Subcutaneous adipose tissue (tissue), 4 donors: Measurements from ENCODE around the gene ZNF581. TPM values are rescaled to one million over a fixed set of nuclear protein-coding genes. Genes with fewer than 3 reads are reported as not detected.

Experiments used
- total RNA-seq, 4 donors: library from RNA; depleted of rRNA; stranded (reverse); fragments of >200 nt; gene quantifications; one replicate each; pipeline ENCODE4 v1.1.0, GENCODE V29; 2016
- TF ChIP-seq, protein P1 (sequence below): fragments of 450-650 bp; IDR thresholded peaks from one replicate; pipeline ENCODE4 v1.5.1; 2016; ENCODE audit warnings: low read depth, mild to moderate bottlenecking, control low read depth, antibody characterized with exemption, moderate library complexity

ZNF581 gene
- total RNA-seq, 4 donors from 2014 or later = 6.4 to 25.5 (median 19.0) TPM

DNA sequence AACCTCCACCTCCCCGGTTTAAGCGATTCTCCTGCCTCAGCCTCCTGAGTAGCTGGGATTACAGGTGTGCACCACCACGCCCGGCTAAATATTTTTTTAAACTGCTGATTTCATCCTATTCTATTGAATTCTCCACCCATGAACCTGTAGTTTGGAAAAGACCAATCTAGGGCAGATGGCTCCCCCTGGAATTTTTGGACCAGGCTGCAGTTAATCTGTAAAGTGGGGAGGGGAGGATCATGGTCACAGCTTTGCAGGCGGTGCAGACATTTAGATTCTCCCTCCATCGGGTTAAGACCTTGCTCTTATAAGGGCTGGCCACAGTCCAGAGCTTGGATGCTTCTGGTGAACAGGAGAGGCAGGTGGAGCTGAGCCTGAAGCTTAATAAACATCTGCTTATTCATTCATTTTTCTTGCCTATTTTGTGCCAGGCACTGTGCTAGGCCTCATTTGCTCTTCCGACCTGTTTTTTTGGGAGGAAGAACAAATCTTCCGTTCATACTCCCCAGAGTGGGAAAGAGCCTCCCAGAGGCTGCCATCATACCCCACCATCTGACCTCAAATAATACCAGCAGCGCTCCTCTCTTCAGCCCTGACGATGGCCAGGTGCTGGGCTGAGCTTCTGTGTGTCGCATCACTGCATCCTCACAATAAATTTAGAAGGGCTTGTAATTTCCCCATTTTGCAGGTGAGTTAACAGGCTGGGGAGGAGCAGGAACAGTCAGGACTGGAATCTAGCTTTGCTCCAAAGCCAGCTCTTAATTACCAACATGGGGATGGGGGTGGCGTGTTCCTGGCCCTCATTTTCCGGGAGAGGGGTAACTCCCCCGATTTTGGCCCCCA lies 3.7 kb downstream of the ZNF581 start:
- TF ChIP-seq, protein P1, sequence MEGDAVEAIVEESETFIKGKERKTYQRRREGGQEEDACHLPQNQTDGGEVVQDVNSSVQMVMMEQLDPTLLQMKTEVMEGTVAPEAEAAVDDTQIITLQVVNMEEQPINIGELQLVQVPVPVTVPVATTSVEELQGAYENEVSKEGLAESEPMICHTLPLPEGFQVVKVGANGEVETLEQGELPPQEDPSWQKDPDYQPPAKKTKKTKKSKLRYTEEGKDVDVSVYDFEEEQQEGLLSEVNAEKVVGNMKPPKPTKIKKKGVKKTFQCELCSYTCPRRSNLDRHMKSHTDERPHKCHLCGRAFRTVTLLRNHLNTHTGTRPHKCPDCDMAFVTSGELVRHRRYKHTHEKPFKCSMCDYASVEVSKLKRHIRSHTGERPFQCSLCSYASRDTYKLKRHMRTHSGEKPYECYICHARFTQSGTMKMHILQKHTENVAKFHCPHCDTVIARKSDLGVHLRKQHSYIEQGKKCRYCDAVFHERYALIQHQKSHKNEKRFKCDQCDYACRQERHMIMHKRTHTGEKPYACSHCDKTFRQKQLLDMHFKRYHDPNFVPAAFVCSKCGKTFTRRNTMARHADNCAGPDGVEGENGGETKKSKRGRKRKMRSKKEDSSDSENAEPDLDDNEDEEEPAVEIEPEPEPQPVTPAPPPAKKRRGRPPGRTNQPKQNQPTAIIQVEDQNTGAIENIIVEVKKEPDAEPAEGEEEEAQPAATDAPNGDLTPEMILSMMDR = no peak

DNA sequence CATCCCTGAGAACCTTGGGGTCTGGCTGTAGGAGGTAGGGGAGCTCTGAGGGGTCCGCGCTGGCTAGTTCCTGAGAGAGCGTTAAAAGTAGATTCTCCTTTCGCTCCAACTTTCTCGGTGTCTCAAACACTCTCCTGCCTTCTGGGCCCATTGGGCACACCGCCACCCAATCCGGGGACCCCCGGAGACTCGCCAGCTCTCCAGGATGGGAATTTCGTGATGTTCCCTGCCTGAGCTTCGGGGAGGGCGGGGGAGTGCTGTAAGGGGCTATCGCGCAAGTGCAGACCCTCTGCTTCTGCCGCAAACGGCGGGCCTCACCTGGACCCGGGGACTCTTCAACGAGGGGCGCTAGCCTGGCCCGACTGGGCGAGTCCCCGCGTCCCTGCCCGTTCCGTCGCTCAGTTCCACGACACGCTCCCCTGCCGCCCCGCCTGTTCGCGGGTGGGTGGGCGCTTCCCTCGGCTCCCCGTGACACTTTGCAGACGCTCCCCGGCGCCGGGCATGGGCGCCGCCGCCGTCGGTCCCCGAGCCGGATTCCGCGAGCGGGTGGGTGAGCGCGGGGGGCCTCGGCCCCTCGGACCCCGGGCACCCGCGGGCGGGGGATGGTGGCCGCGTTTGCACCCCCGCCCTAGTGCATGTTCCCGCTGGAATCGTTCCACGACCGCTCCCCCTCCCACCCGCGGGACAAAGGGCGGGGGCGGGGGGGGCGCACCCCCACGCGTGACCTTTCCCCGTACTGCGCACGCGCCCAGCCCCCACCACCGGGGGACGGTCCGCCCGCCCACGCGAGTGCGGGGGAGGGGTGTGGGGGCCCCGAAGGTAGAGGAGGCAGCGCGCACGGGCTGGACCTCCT lies 4.5 kb downstream of the ZNF581 start, which contains the start of gene CCDC106:
CCDC106 (plus strand) TSS at position 481 of the 853 bp plus-strand sequence. CDS start 835 bp downstream, outside the sequence.
- TF ChIP-seq, protein P1 = no peak

DNA sequence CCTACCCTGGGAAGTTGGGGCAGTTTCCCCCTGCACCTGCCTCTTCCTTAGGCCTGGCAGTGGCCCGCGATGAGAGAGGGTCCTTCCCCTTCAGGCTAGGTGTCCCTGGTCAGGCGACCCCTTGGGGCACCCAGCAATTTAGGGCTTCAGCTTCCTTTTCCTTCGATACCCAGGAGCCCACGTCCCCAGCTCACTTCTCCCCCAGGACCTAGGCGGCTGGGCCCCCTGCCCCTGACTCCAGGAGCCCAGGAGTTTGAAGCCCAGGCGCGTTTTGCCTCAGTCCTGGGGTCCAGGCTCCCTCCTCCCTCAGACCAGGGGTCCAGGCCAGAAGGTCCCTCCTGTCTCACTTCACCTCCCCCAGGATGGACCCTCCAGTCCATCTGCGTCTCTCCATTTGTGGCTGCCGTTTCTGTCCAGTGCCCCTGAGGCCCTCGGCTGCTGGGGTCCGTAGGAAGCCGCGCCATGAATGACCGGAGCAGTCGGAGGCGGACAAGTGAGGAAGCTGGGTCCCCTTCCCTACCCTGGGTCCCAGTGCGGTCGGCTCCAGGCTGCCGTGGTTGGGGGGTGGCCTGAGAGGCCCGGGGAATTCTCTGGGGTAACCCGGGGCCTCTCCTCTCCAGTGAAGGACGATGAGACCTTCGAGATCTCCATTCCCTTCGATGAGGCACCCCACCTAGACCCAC lies 5.3 kb downstream of the ZNF581 start:
- TF ChIP-seq, protein P1 = no peak

DNA sequence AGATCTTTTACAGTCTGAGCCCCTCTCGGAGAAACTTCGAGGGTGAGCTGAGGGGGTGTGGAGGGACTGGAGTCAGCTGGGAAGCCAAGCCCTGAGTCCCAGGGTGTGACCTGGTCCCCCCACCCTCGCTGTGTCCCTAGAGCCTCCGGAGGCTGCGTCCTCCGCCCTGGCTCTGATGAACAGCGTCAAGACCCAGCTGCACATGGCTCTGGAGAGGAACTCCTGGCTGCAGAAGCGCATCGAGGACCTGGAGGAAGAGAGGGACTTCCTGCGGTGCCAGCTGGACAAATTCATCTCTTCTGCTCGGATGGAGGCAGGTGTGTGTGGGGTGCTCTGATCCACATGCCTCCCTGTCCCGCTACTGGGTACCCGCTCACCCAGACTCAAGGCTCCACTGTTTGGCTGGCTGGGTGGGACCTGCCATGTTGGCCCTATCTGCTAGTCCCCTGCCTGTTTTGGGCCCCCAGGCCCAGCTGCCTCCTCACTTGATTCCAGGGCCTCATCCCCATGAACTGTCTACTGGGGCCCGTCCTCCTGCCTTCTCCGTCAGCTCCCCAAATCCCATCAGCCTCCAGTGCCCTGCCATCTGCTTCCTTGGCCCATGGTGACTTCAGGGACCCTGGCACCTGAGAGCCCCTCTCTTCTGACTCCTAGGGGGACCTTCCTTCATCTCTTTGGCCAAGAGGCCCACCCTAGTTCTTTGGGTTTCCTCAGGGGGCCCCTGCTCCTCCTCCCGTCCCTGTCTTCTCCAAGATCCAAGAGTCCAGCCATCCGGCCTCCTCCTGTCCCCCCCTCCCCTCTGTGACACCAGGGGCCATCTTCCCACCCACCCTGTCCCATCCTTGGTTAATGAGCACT lies 6.0 kb downstream of the ZNF581 start:
- TF ChIP-seq, protein P1 = no peak

DNA sequence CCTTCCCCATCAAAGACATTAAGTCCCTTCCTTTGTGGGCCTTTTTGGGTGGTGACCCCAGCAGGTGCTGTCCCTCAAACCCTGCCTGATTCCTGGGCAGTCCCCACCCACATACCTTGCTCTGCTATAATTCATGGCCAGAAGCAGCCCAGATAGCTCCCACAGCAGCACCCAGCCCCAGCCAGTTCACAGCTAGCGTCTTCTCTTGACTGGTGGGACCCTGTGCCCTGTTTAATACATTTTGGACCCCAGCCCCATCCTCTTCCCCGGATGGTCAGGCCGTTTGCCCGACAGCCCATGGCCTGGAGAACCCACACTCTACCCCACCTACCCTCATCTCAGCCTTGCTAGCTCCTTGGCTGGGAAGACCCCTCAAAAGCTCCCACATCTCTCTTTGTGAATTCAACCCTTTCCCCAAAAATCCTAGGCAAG lies 6.7 kb downstream of the ZNF581 start:
- TF ChIP-seq, protein P1 = no peak

DNA sequence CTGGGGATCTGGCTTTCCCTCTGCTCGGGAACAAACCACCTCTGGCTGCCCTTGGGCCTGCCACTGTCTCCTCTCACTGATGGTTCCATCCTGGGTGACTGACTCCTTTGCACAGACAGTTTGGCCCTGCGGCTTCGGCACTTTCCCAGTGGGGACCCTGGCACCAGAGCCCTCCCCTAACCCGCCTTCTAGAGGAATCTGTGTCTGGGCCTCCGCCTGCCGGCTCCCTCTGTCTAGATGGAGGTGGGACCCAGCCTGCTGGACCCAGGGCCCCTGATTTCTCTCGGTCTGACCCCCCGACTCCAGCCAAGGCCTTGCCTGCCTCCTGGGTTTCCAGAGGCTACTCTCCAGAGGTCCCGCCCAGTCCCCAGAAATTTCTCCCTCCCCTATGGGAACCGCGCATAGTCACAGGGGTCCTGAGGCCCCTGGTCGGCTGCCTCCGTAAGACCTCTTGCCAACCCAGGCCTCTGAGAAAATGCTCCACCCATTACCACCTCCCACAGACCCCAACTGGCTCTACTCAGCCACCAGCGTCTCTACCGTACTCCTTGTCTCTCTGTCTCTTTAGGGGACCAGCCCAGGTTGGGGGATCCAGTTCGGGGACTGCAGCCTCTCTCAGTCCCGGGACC lies 7.3 kb downstream of the ZNF581 start:
- TF ChIP-seq, protein P1 = no peak
